BJ (cell line): ENCODE data around the gene RERE. TPM values are rescaled to one million over a fixed set of nuclear protein-coding genes. Genes with fewer than 3 reads are reported as not detected.
A peak's percentile ranks its signal among the peaks of the same experiment; 100 is the strongest.

Source experiments
- CTCF ChIA-PET: fragments of 350-600 bp; formaldehyde crosslinking; extraction: SDS; loops from one replicate; lab custom pipeline; 2021; ENCODE audit warnings: antibody characterized with exemption, inconsistent platforms; lab: Yijun Ruan, JAX
- POLR2A ChIA-PET: fragments of 300-600 bp; sonication (Branson Sonifier 250); formaldehyde crosslinking; extraction: SDS; loops from one replicate; lab custom pipeline; 2021; ENCODE audit warnings: antibody characterized with exemption; lab: Charles Lee
- DNase-seq: peaks from one replicate; pipeline ENCODE4 v3.0.0-alpha.2; 2011; ENCODE audit warnings: low read depth
- H3K27me3 ChIP-seq: 2 replicates; pipeline ENCODE4 v1.6.0; 2011; ENCODE audit warnings: low read length; ENCODE audit not compliant: control insufficient read depth, insufficient read depth
- H3K36me3 ChIP-seq: 2 replicates; pipeline ENCODE4 v1.5.1; 2011; ENCODE audit warnings: low read length; ENCODE audit not compliant: control insufficient read depth, insufficient read depth
- H3K4me3 ChIP-seq: 2 replicates; pipeline ENCODE4 v1.5.1; 2011; ENCODE audit warnings: low read depth, mild to moderate bottlenecking, control low read depth, low read length
- CTCF ChIP-seq: IDR thresholded peaks from 2 replicates; pipeline ENCODE4 v1.5.1; 2011; ENCODE audit warnings: low read depth, mild to moderate bottlenecking, control low read depth, inconsistent platforms, low read length, moderate library complexity; ENCODE audit not compliant: insufficient read depth
- polyA plus RNA-seq: library from polyadenylated mRNA; depleted of rRNA; stranded (reverse); fragments of >200 nt; gene quantifications from 2 replicates; pipeline ENCODE4 v1.2.3, GENCODE V29; 2011

RERE gene
- polyA plus RNA-seq, 1 experiment: 3.8 TPM

GRCh38 chr1:8350914-8351684 lies 466.3 kb downstream of the RERE start:
- DNase-seq: no peak
- CTCF ChIA-PET: interaction anchor here (0.6 to 8.4 kb wide), 16 partner anchors 8 to 382 kb away, joined by 3 to 78 read pairs (median 4); no protein-coding TSS in a partner anchor
- H3K4me3 ChIP-seq: no peak overlapping the region
- peaks cover 19% of the 10 kb centered on the region for H3K36me3 ChIP-seq
- H3K27me3 ChIP-seq: no peaks in the 10 kb centered on the region
- no peak for TF ChIP-seq CTCF
- POLR2A ChIA-PET: no interaction called here

DNA sequence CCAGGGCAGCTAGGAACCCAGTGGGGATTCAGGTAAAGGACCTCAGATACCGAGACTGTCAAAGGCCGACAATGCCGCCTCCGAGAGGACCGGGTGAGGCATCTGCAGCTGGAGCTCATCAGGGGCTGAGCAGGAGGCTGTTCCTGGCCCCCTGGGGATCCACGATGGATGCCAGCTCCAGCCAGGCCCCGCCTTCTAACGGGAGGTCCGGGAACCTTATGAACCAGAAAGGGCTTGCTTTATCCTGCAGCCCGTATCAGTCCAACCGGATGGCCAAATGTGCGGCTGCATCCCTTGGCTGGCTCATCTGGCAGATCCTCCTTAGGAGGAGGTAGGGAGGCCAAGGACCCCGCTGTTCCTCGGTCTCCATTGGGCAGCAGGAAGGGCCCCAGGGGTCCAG lies 467.5 kb downstream of the RERE start:
- peaks cover 8% of the 10 kb centered on the region for H3K36me3 ChIP-seq
- ChIA-PET CTCF (interaction anchor here (0.9 to 8.4 kb wide), 13 partner anchors 8 to 375 kb away, joined by 3 to 78 read pairs (median 7); no protein-coding TSS in a partner anchor), POLR2A (no interaction called here)
- no peaks in the 10 kb centered on the region for H3K27me3 ChIP-seq
- H3K4me3 ChIP-seq: no peak overlapping the region
- TF ChIP-seq CTCF: no peak
- DNase-seq: no peak

DNA sequence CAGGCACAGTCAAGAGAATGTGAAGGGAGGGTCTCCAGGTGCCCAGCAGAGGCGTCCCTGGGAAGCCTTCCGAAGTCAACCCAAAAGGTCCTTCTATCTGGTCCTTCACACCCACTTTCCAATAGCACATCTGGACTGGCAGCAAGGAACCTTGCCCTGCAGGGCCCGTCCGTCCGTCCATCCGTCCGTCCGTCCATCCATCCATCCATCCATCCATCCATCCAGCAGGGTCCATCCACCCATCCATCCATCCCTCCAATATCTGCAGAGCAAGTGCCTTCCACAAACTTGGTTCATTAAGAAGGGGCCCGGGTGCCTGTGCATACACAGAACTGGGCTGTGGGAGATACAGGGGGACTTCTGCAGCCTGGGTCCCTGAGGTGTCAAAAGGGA lies 468.0 kb downstream of the RERE start:
- peaks cover 7% of the 10 kb centered on the region for H3K36me3 ChIP-seq
- H3K4me3 ChIP-seq: no peak overlapping the region
- TF ChIP-seq CTCF: no peak
- DNase-seq: no peak
- ChIA-PET POLR2A (no interaction called here), CTCF (interaction anchor here (0.6 to 8.4 kb wide), 20 partner anchors 9 to 374 kb away, joined by 3 to 78 read pairs (median 4); no protein-coding TSS in a partner anchor)
- no peaks in the 10 kb centered on the region for H3K27me3 ChIP-seq

- Histone ChIP-seq H3K4me3 (no peak overlapping the region), H3K36me3 (peaks cover 5% of the 10 kb centered on the region), H3K27me3 (no peaks in the 10 kb centered on the region; the same call in 1 of the 2 replicates)
- POLR2A ChIA-PET: no interaction called here
- no peak for DNase-seq
- TF ChIP-seq CTCF: peak; percentile 90
- CTCF ChIA-PET: interaction anchor here (0.6 to 8.4 kb wide), 21 partner anchors 9 to 389 kb away, joined by 3 to 78 read pairs (median 4); no protein-coding TSS in a partner anchor
Measured at GRCh38 chr1:8348777-8349472, 468.5 kb downstream of the RERE start.
